HG03135 (cell line): Measurements from ENCODE around the gene SCLT1.
"Not testable (repeated sequence)": the region's sequence is repeated elsewhere in the genome, so short reads cannot be mapped to it uniquely, and the experiment has no call there.

Source experiments
- ATAC-seq: cut with Tn5 transposase; IDR thresholded peaks from one replicate; pipeline ENCODE4 v1.9.1; 2021; ENCODE audit warnings: mild to moderate bottlenecking, moderate library complexity; ENCODE audit not compliant: unreplicated experiment

Gene SCLT1

DNA sequence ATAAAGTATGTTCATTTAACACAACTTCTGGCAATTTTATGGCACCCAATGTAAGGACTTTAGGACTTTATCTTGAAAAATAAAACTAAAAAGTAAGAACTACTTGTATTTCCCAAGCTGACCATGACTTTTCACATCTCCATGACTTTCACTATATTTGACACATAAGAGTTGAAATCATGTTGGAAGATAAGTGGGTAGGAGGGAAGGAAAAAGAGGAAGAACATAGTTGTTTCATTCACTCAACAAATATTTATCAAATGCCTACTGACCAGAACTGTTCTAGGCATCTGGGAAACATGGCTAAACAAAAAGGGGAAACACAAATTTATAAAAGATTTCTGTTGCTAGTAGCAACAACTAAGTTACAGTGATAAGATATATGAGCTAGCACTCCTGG, 16.0 kb downstream of the SCLT1 start:
- ATAC-seq: no peak

DNA sequence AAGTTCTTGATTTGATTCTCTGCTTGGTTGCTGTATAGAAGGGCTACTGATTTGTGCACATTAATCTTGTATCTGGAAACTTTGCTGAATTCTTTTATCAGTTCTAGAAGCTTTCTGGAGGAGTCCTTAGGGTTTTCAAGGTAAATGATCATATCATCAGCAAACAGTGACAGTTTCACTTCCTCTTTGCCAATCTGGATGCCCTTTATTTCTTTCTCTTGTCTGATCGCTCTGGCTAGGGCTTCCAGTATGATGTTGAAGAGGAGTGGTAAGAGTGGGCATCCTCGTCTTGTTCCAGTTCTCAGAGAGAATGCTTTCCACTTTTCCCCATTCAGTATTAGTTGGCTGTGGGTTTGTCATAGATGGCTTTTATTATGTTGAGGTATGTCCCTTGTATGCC, 23.8 kb downstream of the SCLT1 start:
- not testable (repeated sequence) for ATAC-seq

GRCh38 chr4:129064717-129065116, 28.6 kb downstream of the SCLT1 start:
- no peak for ATAC-seq

GRCh38 chr4:129063640-129064039, 29.7 kb downstream of the SCLT1 start:
- ATAC-seq: no peak

DNA sequence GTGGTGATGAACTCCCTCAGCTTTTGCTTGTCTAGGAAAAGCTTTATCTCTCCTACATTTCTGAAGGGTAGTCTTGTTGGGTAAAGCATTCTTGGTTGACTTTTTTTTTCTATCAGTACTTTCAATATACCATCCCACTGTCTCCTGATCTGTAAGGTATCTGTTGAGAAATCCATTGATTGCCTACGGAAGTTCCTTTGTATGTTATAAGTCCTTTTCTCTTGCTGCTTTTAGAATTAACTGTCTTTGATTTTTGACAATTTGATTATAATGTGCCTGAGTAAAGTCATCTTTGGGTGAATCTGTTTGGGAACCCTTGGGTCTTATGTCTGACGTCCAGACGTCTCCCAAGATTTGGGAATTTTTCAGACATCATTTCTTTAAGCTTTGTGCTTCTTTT, 30.8 kb downstream of the SCLT1 start:
- ATAC-seq: no peak

- ATAC-seq: no peak
Measured at GRCh38 chr4:129059028-129059427, 34.3 kb downstream of the SCLT1 start.

DNA sequence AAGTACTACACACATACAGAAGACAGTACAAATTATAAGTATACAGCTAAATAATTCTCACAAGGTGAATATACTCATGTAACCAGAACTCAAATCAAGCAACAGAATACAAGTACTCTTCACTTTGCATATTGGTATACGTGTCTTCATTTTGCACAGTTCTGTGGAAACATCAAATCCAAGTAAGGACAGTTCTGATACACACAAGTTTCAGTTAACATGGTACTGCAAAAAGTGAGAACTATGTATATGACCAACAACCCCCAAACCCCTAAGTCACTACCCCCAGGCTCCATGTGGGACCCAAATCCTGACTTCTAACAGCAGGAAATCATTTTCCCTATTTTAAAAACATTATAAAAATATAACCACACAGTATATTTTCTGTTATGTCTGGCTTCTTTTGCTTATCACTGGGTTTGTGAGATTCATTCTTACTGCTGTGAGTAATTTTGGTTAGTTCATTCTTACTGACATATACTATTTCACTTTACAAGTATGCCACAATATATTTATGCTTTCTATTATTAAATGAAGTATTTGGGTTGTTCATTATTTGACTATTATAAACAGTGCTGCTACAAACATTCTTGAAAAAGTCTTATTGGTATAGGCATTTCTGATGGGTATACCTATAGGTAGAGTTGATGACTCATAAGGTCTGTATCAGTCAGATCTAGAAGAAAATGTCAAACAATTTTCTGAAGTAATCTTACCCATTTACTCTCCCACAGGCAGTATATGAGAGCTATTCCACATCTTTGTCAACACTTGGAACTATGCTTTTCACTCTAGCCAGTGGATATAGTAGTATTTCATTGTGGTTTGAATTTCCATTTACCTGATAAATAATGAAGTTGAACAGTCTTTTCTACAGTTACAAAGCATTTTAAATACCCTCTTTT, 47.0 kb downstream of the SCLT1 start:
- no peak for ATAC-seq

GRCh38 chr4:129043523-129043922, 49.8 kb downstream of the SCLT1 start:
- no peak for ATAC-seq

DNA sequence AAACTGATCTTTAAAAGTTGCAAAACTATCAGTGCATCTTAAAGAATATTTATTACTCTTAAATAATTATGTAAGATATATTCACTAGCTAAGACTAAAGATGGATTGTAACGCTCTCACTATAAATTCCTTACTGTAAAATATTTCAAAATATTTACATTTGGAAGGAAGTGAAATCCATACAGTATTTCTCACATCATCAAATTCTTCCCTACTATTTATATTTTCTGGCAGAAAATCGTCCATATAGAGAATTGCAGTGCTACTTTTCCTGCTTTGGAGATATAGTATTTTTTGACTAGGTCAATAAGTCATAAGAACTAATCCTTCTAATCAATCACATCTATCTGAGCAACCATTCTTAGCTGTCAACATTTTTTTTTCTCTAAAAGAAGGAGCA, 52.9 kb downstream of the SCLT1 start:
- ATAC-seq: no peak

GRCh38 chr4:129037093-129037492, 56.2 kb downstream of the SCLT1 start:
- ATAC-seq: no peak

- no peak for ATAC-seq
Measured at GRCh38 chr4:129014566-129015509, 78.5 kb downstream of the SCLT1 start.

GRCh38 chr4:129008096-129008495, 85.2 kb downstream of the SCLT1 start:
- ATAC-seq: no peak

- ATAC-seq: no peak
Measured at GRCh38 chr4:128986908-128987307, 106.4 kb downstream of the SCLT1 start.

GRCh38 chr4:128986019-128986418, 107.3 kb downstream of the SCLT1 start:
- no peak for ATAC-seq

GRCh38 chr4:128983771-128984485, 109.4 kb downstream of the SCLT1 start:
- ATAC-seq: no peak

GRCh38 chr4:128981377-128981776, 112.0 kb downstream of the SCLT1 start:
- no peak for ATAC-seq

GRCh38 chr4:128980816-128981326, 112.5 kb downstream of the SCLT1 start:
- ATAC-seq: no peak

GRCh38 chr4:128979934-128980333, 113.4 kb downstream of the SCLT1 start:
- ATAC-seq: no peak

DNA sequence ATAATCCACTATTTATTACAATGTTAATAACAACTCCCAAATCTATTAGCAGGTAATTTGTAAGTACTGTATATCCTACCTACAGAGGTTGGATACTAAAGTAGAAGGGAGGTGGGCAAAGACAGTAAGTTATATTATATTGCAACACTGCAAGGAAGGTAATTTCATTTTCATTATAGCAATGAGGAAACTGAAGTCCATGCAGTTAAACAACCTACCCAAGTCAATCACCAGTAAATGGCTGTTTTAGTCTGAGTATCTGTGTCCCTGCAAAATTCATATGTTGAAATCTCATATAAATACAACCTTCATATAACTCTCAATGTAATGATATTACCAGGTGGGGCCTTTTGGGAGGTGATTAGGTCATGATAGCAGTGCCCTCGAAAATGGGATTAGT, 114.4 kb downstream of the SCLT1 start:
- ATAC-seq: no peak

GRCh38 chr4:128974136-128974581, 119.2 kb downstream of the SCLT1 start:
- no peak for ATAC-seq

DNA sequence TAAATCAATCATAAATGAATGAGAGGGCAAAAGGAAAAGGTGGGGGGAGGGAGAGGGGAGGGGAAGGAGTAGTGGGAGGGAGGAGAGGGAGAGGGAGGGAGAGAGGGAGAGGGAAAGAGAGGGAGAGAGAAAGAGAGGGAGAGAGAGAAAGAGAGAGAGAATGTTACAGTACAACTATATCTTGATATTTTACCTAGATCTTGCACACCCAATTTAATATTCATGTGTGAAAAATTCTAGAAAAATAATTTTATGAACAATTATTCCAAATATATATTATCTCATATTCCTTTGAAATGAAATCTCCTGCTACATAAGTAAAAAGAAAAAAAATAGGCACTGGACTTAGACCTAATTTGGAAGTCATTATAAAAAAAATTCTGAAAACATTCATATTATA, 120.0 kb downstream of the SCLT1 start:
- ATAC-seq: no peak
